ENCODE results near the gene FANCE. TPM values are rescaled to one million over a fixed set of nuclear protein-coding genes. Genes with fewer than 3 reads are reported as not detected.

FANCE gene
- total RNA-seq, 1 donor from 2014 or later = 7.5 TPM

GRCh38 chr6:35489066-35489465 is 36.9 kb downstream of the FANCE start:
- H3K4me3 ChIP-seq (ENCODE audit: low read depth, low read length) = no peak overlapping the region
- TF ChIP-seq CTCF (conservative IDR thresholded peaks at IDR 0.05; ENCODE audit: low read depth, low read length) = no peak
- no peak for DNase-seq (ENCODE audit: low read depth)

GRCh38 chr6:35489995-35490791 is 38.1 kb downstream of the FANCE start:
- no peak for DNase-seq (ENCODE audit: low read depth)
- TF ChIP-seq CTCF (conservative IDR thresholded peaks at IDR 0.05; ENCODE audit: low read depth, low read length) = no peak
- no peak overlapping the region for H3K4me3 ChIP-seq (ENCODE audit: low read depth, low read length)

- DNase-seq (ENCODE audit: low read depth) = no peak
- H3K4me3 ChIP-seq (ENCODE audit: low read depth, low read length) = no peak overlapping the region
- no peak for TF ChIP-seq CTCF (conservative IDR thresholded peaks at IDR 0.05; ENCODE audit: low read depth, low read length)
Observed at GRCh38 chr6:35490821-35491557, 38.9 kb downstream of the FANCE start.

GRCh38 chr6:35491558-35492257 is 39.6 kb downstream of the FANCE start:
- TF ChIP-seq CTCF (conservative IDR thresholded peaks at IDR 0.05; ENCODE audit: low read depth, low read length) = no peak
- no peak for DNase-seq (ENCODE audit: low read depth)
- H3K4me3 ChIP-seq (ENCODE audit: low read depth, low read length) = no peak overlapping the region

GRCh38 chr6:35492258-35492973 is 40.3 kb downstream of the FANCE start:
- TF ChIP-seq CTCF (conservative IDR thresholded peaks at IDR 0.05; ENCODE audit: low read depth, low read length) = no peak
- H3K4me3 ChIP-seq (ENCODE audit: low read depth, low read length) = no peak overlapping the region
- no peak for DNase-seq (ENCODE audit: low read depth)

- no peak overlapping the region for H3K4me3 ChIP-seq (ENCODE audit: low read depth, low read length)
- no peak for DNase-seq (ENCODE audit: low read depth)
- TF ChIP-seq CTCF (conservative IDR thresholded peaks at IDR 0.05; ENCODE audit: low read depth, low read length) = no peak
Observed at GRCh38 chr6:35492974-35493284, 40.8 kb downstream of the FANCE start.
